PC-3 (cell line): ENCODE results near the gene PSMA8. TPM values are rescaled to one million over a fixed set of nuclear protein-coding genes. Genes with fewer than 3 reads are reported as not detected.

Experiments used
- ATAC-seq: fragments of 200-7000 bp; cut with Tn5 transposase; 2 replicates; pipeline ENCODE4 v1.9.1; 2020; ENCODE audit warnings: mild to moderate bottlenecking, moderate library complexity
- BruUV-seq: library from RNA; stranded (reverse); fragments of 400-500 nt; replicated peaks from 2 replicates; lab custom pipeline; 2021; lab: Mats Ljungman, UMichigan
- CTCF ChIA-PET: fragments of 300-600 bp; sonication (Branson Sonifier 250); formaldehyde crosslinking; loops from one replicate; lab custom pipeline; 2022; ENCODE audit warnings: antibody characterized with exemption; lab: Charles Lee
- POLR2A ChIA-PET: fragments of 300-600 bp; sonication (Branson Sonifier 250); formaldehyde crosslinking; loops from one replicate; lab custom pipeline; 2022; ENCODE audit warnings: antibody characterized with exemption; ENCODE audit not compliant: unreplicated experiment; lab: Charles Lee
- DNase-seq: peaks from one replicate; pipeline ENCODE4 v3.0.0-alpha.2; 2015
- H2AFZ ChIP-seq: fragments of 300-600 bp; sonication (generic); 2 replicates; pipeline ENCODE4 v1.6.0; 2016; ENCODE audit warnings: antibody characterized with exemption, low read length
- H3F3A ChIP-seq: fragments of 300-600 bp; sonication (generic); one replicate; pipeline ENCODE4 v1.6.0; 2017; ENCODE audit warnings: antibody characterized with exemption, low read length, control low read depth, mild to moderate bottlenecking; ENCODE audit not compliant: unreplicated experiment
- H3K27ac ChIP-seq: fragments of 300-600 bp; sonication (generic); 2 replicates; pipeline ENCODE4 v1.5.1; 2016; ENCODE audit warnings: mild to moderate bottlenecking, low read length
- H3K27me3 ChIP-seq: fragments of 300-600 bp; sonication (generic); 2 replicates; pipeline ENCODE4 v1.6.1; 2016; ENCODE audit warnings: low read length, mixed read lengths
- H3K36me3 ChIP-seq: fragments of 300-600 bp; sonication (generic); 2 replicates; pipeline ENCODE4 v1.6.1; 2016; ENCODE audit warnings: low read depth, mixed run types, low read length, mixed read lengths
- H3K4me1 ChIP-seq: fragments of 300-600 bp; sonication (generic); 2 replicates; pipeline ENCODE4 v1.5.1; 2016; ENCODE audit warnings: low read length; ENCODE audit not compliant: insufficient read depth
- H3K4me2 ChIP-seq: fragments of 300-600 bp; sonication (generic); 2 replicates; pipeline ENCODE4 v1.6.0; 2016; ENCODE audit warnings: low read length
- H3K4me3 ChIP-seq: fragments of 300-600 bp; sonication (generic); 2 replicates; pipeline ENCODE4 v1.5.1; 2016; ENCODE audit warnings: mild to moderate bottlenecking, low read length, mixed read lengths
- H3K79me2 ChIP-seq: fragments of 300-600 bp; sonication (generic); 2 replicates; pipeline ENCODE4 v1.6.1; 2017; ENCODE audit warnings: low read length, mixed read lengths
- H3K9ac ChIP-seq: fragments of 300-600 bp; sonication (generic); 2 replicates; pipeline ENCODE4 v1.6.0; 2016; ENCODE audit warnings: mild to moderate bottlenecking, low read length
- H3K9me2 ChIP-seq: fragments of 300-600 bp; sonication (generic); replicated peaks from 2 replicates; pipeline ENCODE4 v1.6.1; 2016; ENCODE audit warnings: mixed run types, low read length, mixed read lengths
- H3K9me3 ChIP-seq: fragments of 300-600 bp; sonication (generic); 2 replicates; pipeline ENCODE4 v1.6.1; 2016; ENCODE audit warnings: low read length, mixed read lengths
- H4K20me1 ChIP-seq: fragments of 300-600 bp; sonication (generic); 2 replicates; pipeline ENCODE4 v1.6.1; 2016; ENCODE audit warnings: low read length, mixed read lengths
- CTCF ChIP-seq: fragments of 300-600 bp; sonication (generic); conservative IDR thresholded peaks from 2 replicates; pipeline ENCODE4 v1.5.1; 2017; ENCODE audit warnings: antibody characterized with exemption, low read depth, mild to moderate bottlenecking, low read length
- EZH2 ChIP-seq: fragments of 300-600 bp; sonication (generic); IDR thresholded peaks from one replicate; pipeline ENCODE4 v1.6.1; 2017; ENCODE audit warnings: antibody characterized with exemption, mild to moderate bottlenecking, low read length; ENCODE audit not compliant: unreplicated experiment
- EZH2phosphoT487 ChIP-seq: fragments of 300-600 bp; sonication (generic); IDR thresholded peaks from 2 replicates; pipeline ENCODE4 v1.6.1; 2018; ENCODE audit warnings: mild to moderate bottlenecking, antibody characterized with exemption, low read length, borderline replicate concordance
- intact Hi-C: fragments of 100-400 bp; cut with micrococcal nuclease; formaldehyde crosslinking; loops from 2 replicates; pipeline ENCODE4 v1.9.0; 2023
- total RNA-seq: library from RNA; depleted of rRNA; stranded (reverse); fragments of >200 nt; gene quantifications from 2 replicates; pipeline ENCODE4 v1.2.3, GENCODE V29; 2014

The PSMA8 gene
- total RNA-seq, 1 experiment from 2014 or later = not detected

GRCh38 chr18:26135548-26135947 is 1.9 kb downstream of the PSMA8 start:
- ATAC-seq (no peak), DNase-seq (no peak)
- Histone ChIP-seq H3K36me3 (no peaks in the 10 kb centered on the region), H3K27me3 (peaks cover 40% of the 10 kb centered on the region), H3K27ac (no peak overlapping the region), H3F3A (no peaks in the 10 kb centered on the region), H3K79me2 (no peaks in the 10 kb centered on the region), H3K9me2 (no peaks in the 10 kb centered on the region), H3K9ac (no peak overlapping the region), H3K4me3 (no peak overlapping the region), H4K20me1 (no peaks in the 10 kb centered on the region), H3K4me1 (no peaks in the 10 kb centered on the region), H3K4me2 (no peak overlapping the region), H2AFZ (no peak overlapping the region), H3K9me3 (no peaks in the 10 kb centered on the region)
- no peak for TF ChIP-seq EZH2
- no peak for TF ChIP-seq CTCF
- no peak for TF ChIP-seq EZH2phosphoT487
- no TSS peak for BruUV-seq
- CTCF ChIA-PET = no interaction called here
- POLR2A ChIA-PET = no interaction called here
- intact Hi-C loops = no loop called here

GRCh38 chr18:26157326-26157725 is 23.7 kb downstream of the PSMA8 start:
- Histone ChIP-seq H3K4me2 (no peak overlapping the region), H3K4me1 (no peaks in the 10 kb centered on the region), H2AFZ (no peak overlapping the region), H3K36me3 (no peaks in the 10 kb centered on the region), H3K27me3 (peaks cover 24% of the 10 kb centered on the region; the same call in 1 of the 2 replicates), H3K4me3 (no peak overlapping the region), H3F3A (no peaks in the 10 kb centered on the region), H3K9me3 (no peaks in the 10 kb centered on the region), H3K27ac (no peak overlapping the region), H4K20me1 (no peaks in the 10 kb centered on the region), H3K9me2 (no peaks in the 10 kb centered on the region), H3K9ac (no peak overlapping the region), H3K79me2 (no peaks in the 10 kb centered on the region)
- no peak for ATAC-seq
- intact Hi-C loops = no loop called here
- CTCF ChIA-PET = no interaction called here
- POLR2A ChIA-PET = no interaction called here
- no TSS peak for BruUV-seq
- TF ChIP-seq EZH2phosphoT487 (no peak), EZH2 (no peak), CTCF (no peak)
- no peak for DNase-seq

GRCh38 chr18:26159353-26159752 is 25.7 kb downstream of the PSMA8 start:
- no TSS peak for BruUV-seq
- ChIA-PET CTCF (no interaction called here), POLR2A (no interaction called here)
- Histone ChIP-seq H3K9me2 (no peaks in the 10 kb centered on the region), H3K9ac (no peak overlapping the region), H3K36me3 (no peaks in the 10 kb centered on the region), H4K20me1 (no peaks in the 10 kb centered on the region), H3K9me3 (no peaks in the 10 kb centered on the region), H3K4me3 (no peak overlapping the region), H2AFZ (no peak overlapping the region), H3K27me3 (peaks cover 23% of the 10 kb centered on the region; the same call in 1 of the 2 replicates), H3K27ac (no peak overlapping the region), H3K4me2 (no peak overlapping the region), H3K4me1 (no peaks in the 10 kb centered on the region), H3K79me2 (no peaks in the 10 kb centered on the region), H3F3A (no peaks in the 10 kb centered on the region)
- intact Hi-C loops = no loop called here
- TF ChIP-seq CTCF (peak; percentile 50), EZH2phosphoT487 (no peak), EZH2 (no peak)
- no peak for ATAC-seq
- peak; percentile 19 for DNase-seq
